Breast epithelium (tissue), 4 donors: ENCODE measurements around the gene ATP8A1. TPM values are rescaled to one million over a fixed set of nuclear protein-coding genes. Genes with fewer than 3 reads are reported as not detected.

Source experiments
- DNase-seq, 2 donors: peaks; one replicate each; pipeline ENCODE4 v3.0.0-alpha.2; 2019; ENCODE audit warnings: low spot score in 2 of 2
- H3K27ac ChIP-seq, 2 donors: fragments of 200-600 bp; sonication (generic) in 1 of 2; one replicate each; pipeline ENCODE4 v1.5.1; 2016 to 2019; ENCODE audit warnings: mild to moderate bottlenecking in 1 of 2
- H3K27me3 ChIP-seq, 2 donors: fragments of 200-600 bp; sonication (generic) in 1 of 2; one replicate each; pipeline versions ENCODE4 v1.5.1 to v1.6.0; 2017 to 2019; ENCODE audit warnings: control low read depth in 1 of 2, mild to moderate bottlenecking in 1 of 2
- H3K36me3 ChIP-seq: fragments of 200-600 bp; one replicate; pipeline ENCODE4 v1.5.1; 2019
- H3K4me1 ChIP-seq, 2 donors: fragments of 200-600 bp; sonication (generic); one replicate each; pipeline ENCODE4 v1.5.1; 2016 to 2019; ENCODE audit warnings: control low read depth in 1 of 2
- H3K4me3 ChIP-seq, 3 donors: fragments of 200-600 bp; sonication (generic); 1 replicate in 2 of 3; 2 replicates in 1 of 3; pipeline ENCODE4 v1.5.1; 2016 to 2019; ENCODE audit warnings: mild to moderate bottlenecking in 3 of 3, moderate library complexity in 2 of 3
- H3K9me3 ChIP-seq, 2 donors: fragments of 200-600 bp; sonication (generic) in 1 of 2; one replicate each; pipeline ENCODE4 v1.5.1; 2016 to 2019; ENCODE audit warnings: control low read depth in 1 of 2
- CTCF ChIP-seq, 3 donors: fragments of 450-650 bp; IDR thresholded peaks; one replicate each; pipeline ENCODE4 v1.5.1; 2016 to 2017; ENCODE audit warnings: antibody characterized with exemption in 3 of 3, mild to moderate bottlenecking in 3 of 3, moderate library complexity in 3 of 3
- POLR2A ChIP-seq: fragments of 450-650 bp; IDR thresholded peaks from one replicate; pipeline ENCODE4 v1.6.1; 2016; ENCODE audit warnings: antibody characterized with exemption, mild to moderate bottlenecking, moderate library complexity
- POLR2AphosphoS5 ChIP-seq, 3 donors: sonication (generic); formaldehyde crosslinking; IDR thresholded peaks; one replicate each; pipeline ENCODE4 v1.6.1; 2017; ENCODE audit warnings: antibody characterized with exemption in 3 of 3
- intact Hi-C: fragments of 100-400 bp; cut with DNase I; formaldehyde crosslinking; loops from one replicate; pipeline ENCODE4 v1.15.1; 2023; ENCODE audit warnings: low total_unique reads
- total RNA-seq, 3 donors: library from RNA; depleted of rRNA; stranded (reverse); fragments of >200 nt; gene quantifications; one replicate each; pipeline ENCODE4 v1.1.0, GENCODE V29; 2016

The ATP8A1 gene
- total RNA-seq, 3 donors from 2014 or later: 12.2 to 17.0 (median 14.8) TPM

- no peak for DNase-seq
- Histone ChIP-seq H3K4me3 (no peak overlapping the region), H3K27ac (peak overlapping the region in 1 of 2 donors; percentile 23), H3K27me3 (no peaks in the 10 kb centered on the region), H3K36me3 (peaks cover 4% of the 10 kb centered on the region), H3K9me3 (no peaks in the 10 kb centered on the region), H3K4me1 (no peaks in the 10 kb centered on the region)
- intact Hi-C loops: no loop called here
- TF ChIP-seq POLR2AphosphoS5 (IDR thresholded peaks at IDR 0.05): no peak
- TF ChIP-seq POLR2A: no peak
- no peak for TF ChIP-seq CTCF (IDR thresholded peaks at IDR 0.05)
Measured at GRCh38 chr4:42411803-42412202, 245.1 kb downstream of the ATP8A1 start.

- Histone ChIP-seq H3K4me1 (no peaks in the 10 kb centered on the region), H3K27ac (no peak overlapping the region), H3K27me3 (no peaks in the 10 kb centered on the region), H3K4me3 (no peak overlapping the region), H3K9me3 (no peaks in the 10 kb centered on the region), H3K36me3 (peaks cover 4% of the 10 kb centered on the region)
- no peak for TF ChIP-seq POLR2AphosphoS5 (IDR thresholded peaks at IDR 0.05)
- TF ChIP-seq POLR2A: no peak
- no peak for TF ChIP-seq CTCF (IDR thresholded peaks at IDR 0.05)
- intact Hi-C loops: no loop called here
- DNase-seq: no peak
Measured at GRCh38 chr4:42410446-42410845, 246.5 kb downstream of the ATP8A1 start.

GRCh38 chr4:42404001-42404400, 252.9 kb downstream of the ATP8A1 start:
- no peak overlapping the region for H3K27ac ChIP-seq
- no peak overlapping the region for H3K4me3 ChIP-seq
- TF ChIP-seq POLR2AphosphoS5 (IDR thresholded peaks at IDR 0.05) (no peak), POLR2A (no peak), CTCF (IDR thresholded peaks at IDR 0.05) (no peak)
- DNase-seq: no peak
- no peaks in the 10 kb centered on the region for H3K36me3 ChIP-seq
- intact Hi-C loops: no loop called here
- peaks cover 0 to 31% of the 10 kb centered on the region in 2 donors for H3K27me3 ChIP-seq
- no peaks in the 10 kb centered on the region for H3K9me3 ChIP-seq
- no peaks in the 10 kb centered on the region for H3K4me1 ChIP-seq

- Histone ChIP-seq H3K27ac (no peak overlapping the region), H3K36me3 (no peaks in the 10 kb centered on the region), H3K4me1 (no peaks in the 10 kb centered on the region), H3K27me3 (peaks cover 0 to 57% of the 10 kb centered on the region in 2 donors), H3K9me3 (no peaks in the 10 kb centered on the region), H3K4me3 (no peak overlapping the region)
- TF ChIP-seq POLR2AphosphoS5 (IDR thresholded peaks at IDR 0.05) (no peak), POLR2A (no peak), CTCF (IDR thresholded peaks at IDR 0.05) (no peak)
- intact Hi-C loops: no loop called here
- DNase-seq: no peak
Measured at GRCh38 chr4:42401171-42401570, 255.7 kb downstream of the ATP8A1 start.

- no peak for DNase-seq
- intact Hi-C loops: no loop called here
- Histone ChIP-seq H3K27me3 (peaks cover 0 to 67% of the 10 kb centered on the region in 2 donors), H3K9me3 (no peaks in the 10 kb centered on the region), H3K36me3 (no peaks in the 10 kb centered on the region), H3K27ac (no peak overlapping the region), H3K4me1 (no peaks in the 10 kb centered on the region), H3K4me3 (no peak overlapping the region)
- no peak for TF ChIP-seq CTCF (IDR thresholded peaks at IDR 0.05)
- no peak for TF ChIP-seq POLR2AphosphoS5 (IDR thresholded peaks at IDR 0.05)
- TF ChIP-seq POLR2A: no peak
Measured at GRCh38 chr4:42399393-42399792, 257.5 kb downstream of the ATP8A1 start.
